NCI-H146 (cell line): ENCODE data around the gene FDPS.

Source experiments
- DNase-seq: peaks from one replicate; lab custom pipeline; 2025; lab: John Stamatoyannopoulos, UW

FDPS gene

GRCh38 chr1:155308493-155309422, at the start of gene FDPS:
Gene FDPS (plus strand): TSS chr1:155308866. CDS start chr1:155309790, 924 bp downstream.
- DNase-seq: peak; percentile 99

- DNase-seq: no peak
These were observed 48.4 kb upstream of the FDPS start for GRCh38 chr1:155260276-155260675.

- peak; percentile 24 for DNase-seq
These were observed 47.2 kb upstream of the FDPS start for GRCh38 chr1:155261493-155261851.

GRCh38 chr1:155261852-155262673, 46.6 kb upstream of the FDPS start, which contains the start of gene SCAMP3:
Gene SCAMP3 (minus strand): TSS chr1:155262360. CDS start chr1:155262151, 209 bp downstream.
- peak; percentile 98 for DNase-seq

- DNase-seq: no peak
These were observed 45.6 kb upstream of the FDPS start for GRCh38 chr1:155263067-155263466.

- DNase-seq: no peak
These were observed 42.1 kb upstream of the FDPS start for GRCh38 chr1:155266553-155266952.

- no peak for DNase-seq
These were observed 41.3 kb upstream of the FDPS start for GRCh38 chr1:155267373-155267772.

- no peak for DNase-seq
These were observed 40.0 kb upstream of the FDPS start for GRCh38 chr1:155268630-155269029.

GRCh38 chr1:155269381-155269780, 39.3 kb upstream of the FDPS start:
- DNase-seq: no peak

GRCh38 chr1:155272466-155273342, 36.0 kb upstream of the FDPS start:
- DNase-seq: peak; percentile 78

- DNase-seq: peak; percentile 98
These were observed 35.1 kb upstream of the FDPS start, which contains the start of gene CLK2 for GRCh38 chr1:155273343-155274245. Gene CLK2 (minus strand): TSS chr1:155273504. CDS start chr1:155270977, 2,527 bp downstream.

GRCh38 chr1:155277070-155277901, 31.4 kb upstream of the FDPS start, which contains the start of gene HCN3:
Gene HCN3 (plus strand): TSS chr1:155277463. CDS start chr1:155277591, 128 bp downstream.
- peak; percentile 98 for DNase-seq

- peak; percentile 88 for DNase-seq
These were observed 30.6 kb upstream of the FDPS start for GRCh38 chr1:155277902-155278688.

GRCh38 chr1:155278689-155279160, 29.9 kb upstream of the FDPS start:
- DNase-seq: no peak

GRCh38 chr1:155279268-155279667, 29.4 kb upstream of the FDPS start:
- DNase-seq: no peak

- no peak for DNase-seq
These were observed 26.1 kb upstream of the FDPS start for GRCh38 chr1:155282488-155283091.

GRCh38 chr1:155284476-155284875, 24.2 kb upstream of the FDPS start:
- no peak for DNase-seq

- no peak for DNase-seq
These were observed 23.6 kb upstream of the FDPS start for GRCh38 chr1:155285063-155285462.
